IMR-90 (cell line): ENCODE data around the gene UBASH3B. TPM values are rescaled to one million over a fixed set of nuclear protein-coding genes. Genes with fewer than 3 reads are reported as not detected.

Experiments
- ATAC-seq: fragments of 200-7000 bp; cut with Tn5 transposase; 2 replicates; pipeline ENCODE4 v1.9.1; 2020; ENCODE audit warnings: low read depth, mild to moderate bottlenecking, moderate library complexity
- BruUV-seq: library from RNA; stranded (reverse); fragments of 400-500 nt; replicated peaks from 2 replicates; lab custom pipeline; 2021; lab: Mats Ljungman, UMichigan
- CTCF ChIA-PET: fragments of 300-600 bp; formaldehyde crosslinking; extraction: SDS; loops from one replicate; lab custom pipeline; 2021; ENCODE audit warnings: antibody characterized with exemption; lab: Yijun Ruan, JAX
- POLR2A ChIA-PET: fragments of 300-600 bp; sonication (Branson Sonifier 250); formaldehyde crosslinking; loops from one replicate; lab custom pipeline; 2022; ENCODE audit warnings: antibody characterized with exemption; ENCODE audit not compliant: unreplicated experiment; lab: Charles Lee
- DNase-seq: peaks from one replicate; pipeline ENCODE4 v3.0.0; 2013
- H2AFZ ChIP-seq: replicated peaks from 2 replicates; pipeline ENCODE3; 2013; ENCODE audit warnings: low read length, mild to moderate bottlenecking; ENCODE audit not compliant: poor library complexity
- H2AK5ac ChIP-seq: 2 replicates; pipeline ENCODE4 v1.6.1; 2013; ENCODE audit warnings: low read depth, low read length, inconsistent platforms
- H2AK9ac ChIP-seq: replicated peaks from 2 replicates; pipeline ENCODE3; 2013; ENCODE audit warnings: mild to moderate bottlenecking, low read depth, low read length, moderate library complexity; ENCODE audit not compliant: poor library complexity
- H2BK120ac ChIP-seq: 2 replicates; pipeline ENCODE4 v1.6.1; 2013; ENCODE audit warnings: low read depth, low read length, inconsistent platforms
- H2BK15ac ChIP-seq: 3 replicates; pipeline ENCODE4 v1.6.1; 2013; ENCODE audit warnings: low read depth, low read length, inconsistent platforms
- H2BK20ac ChIP-seq: 2 replicates; pipeline ENCODE4 v1.6.1; 2013; ENCODE audit warnings: low read depth, mild to moderate bottlenecking, inconsistent platforms, low read length, moderate library complexity
- H2BK5ac ChIP-seq: 2 replicates; pipeline ENCODE4 v1.6.1; 2013; ENCODE audit warnings: mild to moderate bottlenecking, low read depth, low read length, inconsistent platforms; ENCODE audit not compliant: poor library complexity, severe bottlenecking
- H3K14ac ChIP-seq: replicated peaks from 2 replicates; pipeline ENCODE4 v1.6.1; 2013; ENCODE audit warnings: low read depth, low read length, inconsistent platforms
- H3K18ac ChIP-seq: 2 replicates; pipeline ENCODE4 v1.6.1; 2013; ENCODE audit warnings: low read depth, low read length, control low read depth
- H3K23ac ChIP-seq: 2 replicates; pipeline ENCODE4 v1.6.1; 2013; ENCODE audit warnings: low read depth, low read length, inconsistent platforms
- H3K27ac ChIP-seq: 2 replicates; pipeline ENCODE4 v1.5.1; 2013; ENCODE audit warnings: mild to moderate bottlenecking, control low read depth, low read length; ENCODE audit not compliant: insufficient read depth
- H3K27me3 ChIP-seq: 2 replicates; pipeline ENCODE4 v1.6.1; 2013; ENCODE audit warnings: low read length; ENCODE audit not compliant: control insufficient read depth, insufficient read depth
- H3K36me3 ChIP-seq: 2 replicates; pipeline ENCODE4 v1.6.1; 2013; ENCODE audit warnings: low read length, mixed read lengths; ENCODE audit not compliant: control insufficient read depth, insufficient read depth
- H3K4ac ChIP-seq: 2 replicates; pipeline ENCODE4 v1.6.1; 2013; ENCODE audit warnings: low read depth, low read length, inconsistent platforms
- H3K4me1 ChIP-seq: 2 replicates; pipeline ENCODE4 v1.6.1; 2013; ENCODE audit warnings: low read length, mixed read lengths; ENCODE audit not compliant: control insufficient read depth, insufficient read depth
- H3K4me2 ChIP-seq: 2 replicates; pipeline ENCODE4 v1.6.1; 2013; ENCODE audit warnings: low read depth, mild to moderate bottlenecking, control low read depth, low read length, moderate library complexity
- H3K4me3 ChIP-seq: 2 replicates; pipeline ENCODE4 v1.5.1; 2013; ENCODE audit warnings: low read depth, mild to moderate bottlenecking, control low read depth, low read length, moderate library complexity; ENCODE audit not compliant: insufficient read depth
- H3K56ac ChIP-seq: 2 replicates; pipeline ENCODE4 v1.6.1; 2013; ENCODE audit warnings: low read length, inconsistent platforms; ENCODE audit not compliant: insufficient read depth; ENCODE audit errors: extremely low read depth
- H3K79me1 ChIP-seq, 2 experiments: 2 replicates each; pipeline ENCODE4 v1.6.1; 2013; ENCODE audit warnings: low read length in 2 of 2, inconsistent platforms in 1 of 2, low read depth in 1 of 2
- H3K9ac ChIP-seq: 2 replicates; pipeline ENCODE4 v1.6.1; 2013; ENCODE audit warnings: low read depth, low read length, control low read depth
- H3K9me1 ChIP-seq: 2 replicates; pipeline ENCODE4 v1.6.1; 2013; ENCODE audit warnings: low read length, inconsistent platforms; ENCODE audit not compliant: insufficient read depth
- H3K9me3 ChIP-seq: 2 replicates; pipeline ENCODE4 v1.6.1; 2013; ENCODE audit warnings: low read length; ENCODE audit not compliant: control insufficient read depth, insufficient read depth
- H4K20me1 ChIP-seq: 2 replicates; pipeline ENCODE4 v1.6.1; 2013; ENCODE audit warnings: low read length, inconsistent platforms; ENCODE audit not compliant: insufficient read depth
- H4K5ac ChIP-seq: 2 replicates; pipeline ENCODE4 v1.6.1; 2013; ENCODE audit warnings: mild to moderate bottlenecking, low read depth, low read length, control low read depth
- H4K8ac ChIP-seq, 2 experiments: 2 replicates each; pipeline ENCODE4 v1.6.1; 2013; ENCODE audit warnings: low read depth in 2 of 2, low read length in 2 of 2, control low read depth in 1 of 2, inconsistent platforms in 1 of 2
- H4K91ac ChIP-seq: 2 replicates; pipeline ENCODE4 v1.6.1; 2013; ENCODE audit warnings: low read depth, low read length, inconsistent platforms; ENCODE audit not compliant: insufficient read depth
- CEBPB ChIP-seq: IDR thresholded peaks from 2 replicates; pipeline ENCODE4 v1.6.1; 2012; ENCODE audit warnings: low read depth, low read length, improper control_type of control experiment
- CHD1 ChIP-seq: IDR thresholded peaks from 2 replicates; pipeline ENCODE4 v1.6.1; 2012; ENCODE audit warnings: low read depth, low read length, improper control_type of control experiment
- FOS ChIP-seq: fragments of 150-350 bp; IDR thresholded peaks from 2 replicates; pipeline ENCODE4 v1.6.1; 2016; ENCODE audit warnings: low read depth, low read length
- MAFK ChIP-seq: IDR thresholded peaks from 2 replicates; pipeline ENCODE4 v1.6.1; 2012; ENCODE audit warnings: low read depth, low read length, improper control_type of control experiment
- MAZ ChIP-seq: IDR thresholded peaks from 2 replicates; pipeline ENCODE4 v1.6.1; 2012; ENCODE audit warnings: low read depth, mild to moderate bottlenecking, low read length, improper control_type of control experiment, moderate library complexity, borderline replicate concordance
- MXI1 ChIP-seq: IDR thresholded peaks from 2 replicates; pipeline ENCODE4 v1.6.1; 2012; ENCODE audit warnings: low read depth, mild to moderate bottlenecking, low read length, moderate library complexity, borderline replicate concordance
- NFE2L2 ChIP-seq: fragments of 150-350 bp; IDR thresholded peaks from 2 replicates; pipeline ENCODE4 v1.6.1; 2016; ENCODE audit warnings: low read depth, mild to moderate bottlenecking, low read length
- POLR2A ChIP-seq: IDR thresholded peaks from 2 replicates; pipeline ENCODE4 v1.6.1; 2012; ENCODE audit warnings: mild to moderate bottlenecking, low read depth, low read length
- RAD21 ChIP-seq: IDR thresholded peaks from 2 replicates; pipeline ENCODE4 v1.6.1; 2012; ENCODE audit warnings: low read length, improper control_type of control experiment
- RCOR1 ChIP-seq: IDR thresholded peaks from 2 replicates; pipeline ENCODE4 v1.6.1; 2012; ENCODE audit warnings: mild to moderate bottlenecking, low read length, improper control_type of control experiment; ENCODE audit not compliant: insufficient replicate concordance
- RFX5 ChIP-seq: IDR thresholded peaks from 2 replicates; pipeline ENCODE4 v1.8.0; 2012; ENCODE audit warnings: low read depth, mild to moderate bottlenecking, low read length, moderate library complexity
- SMC3 ChIP-seq: fragments of 150-350 bp; IDR thresholded peaks from 2 replicates; pipeline ENCODE4 v1.6.1; 2016; ENCODE audit warnings: low read depth, mild to moderate bottlenecking, antibody characterized with exemption, low read length, moderate library complexity
- WGBS, 2 experiments: methylation state at CpG; one replicate each; pipeline versions ENCODE4 v1.1.5 to v1.1.7; 2013; ENCODE audit warnings: missing lambda C conversion rate in 2 of 2; ENCODE audit not compliant: insufficient read length in 1 of 2; ENCODE audit errors: extremely low coverage in 2 of 2; 5-methylcytosine and 5-hydroxymethylcytosine counted together
- dilution Hi-C: fragments of 300-500 bp; cut with HindIII; formaldehyde crosslinking; loops from one replicate; pipeline ENCODE4 v1.14.3; 2018; ENCODE audit warnings: low sequenced_read_pairs; ENCODE audit not compliant: unreplicated experiment
- in situ Hi-C: fragments of 300-500 bp; cut with MboI; formaldehyde crosslinking; loops from 3 replicates; pipeline ENCODE4 v1.14.3; 2019; ENCODE audit warnings: low sequenced_read_pairs, inconsistent platforms, mixed read lengths
- intact Hi-C: fragments of 100-400 bp; cut with micrococcal nuclease; formaldehyde crosslinking; loops from 2 replicates; pipeline ENCODE4 v1.10.0; 2022
- polyA plus RNA-seq, 3 experiments: library from polyadenylated mRNA; depleted of rRNA; stranded (reverse); fragments of >200 nt; gene quantifications; 2 replicates each; pipeline ENCODE4 v1.2.3, GENCODE V29; 2012; ENCODE audit warnings: low replicate concordance in 1 of 3
- total RNA-seq: library from RNA; depleted of rRNA; stranded (reverse); fragments of >200 nt; gene quantifications from 2 replicates; pipeline ENCODE4 v1.2.3, GENCODE V29; 2012
- TF ChIP-seq, protein P1 (sequence below): fragments of 150-350 bp; IDR thresholded peaks from 2 replicates; pipeline ENCODE4 v1.6.1; 2016; ENCODE audit warnings: low read depth, mild to moderate bottlenecking, low read length, moderate library complexity, borderline replicate concordance

UBASH3B gene
- total and polyA plus RNA-seq, 2 of the 4 experiments (the other 2 are of a cell fraction): 27.2 to 48.0 TPM

DNA sequence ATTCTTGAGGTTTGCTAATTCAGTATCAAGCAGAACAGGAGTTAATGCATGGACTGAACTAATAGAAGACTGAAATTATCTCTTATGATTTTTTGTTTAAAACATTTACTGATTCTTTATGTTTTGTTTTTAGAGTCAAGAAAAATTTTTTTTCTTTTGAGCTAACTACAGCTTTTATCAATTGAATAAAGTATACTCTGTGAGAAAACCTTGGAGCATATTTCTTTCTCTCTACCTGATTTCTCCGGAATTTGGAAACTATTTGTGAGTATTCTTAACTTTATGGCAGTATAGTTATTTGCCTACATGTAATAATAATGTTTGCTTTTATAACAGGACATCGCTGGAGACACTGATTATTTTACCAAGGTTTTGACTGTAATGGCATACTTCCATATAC is 164.6 kb downstream of the UBASH3B start:
- no peaks in the 10 kb centered on the region for H3K36me3 ChIP-seq
- no peak overlapping the region for H4K8ac ChIP-seq
- H4K5ac ChIP-seq: no peak overlapping the region
- intact Hi-C loops (no loop called here), in situ Hi-C loops (no loop called here), dilution Hi-C loops (no loop called here)
- H3K18ac ChIP-seq: no peak overlapping the region
- H4K20me1 ChIP-seq: no peaks in the 10 kb centered on the region
- no peak overlapping the region for H2AK9ac ChIP-seq
- H3K9me3 ChIP-seq: peaks cover 4% of the 10 kb centered on the region
- ATAC-seq: no peak
- H3K79me1 ChIP-seq: no peaks in the 10 kb centered on the region
- H2BK20ac ChIP-seq: no peak overlapping the region
- no peak overlapping the region for H3K27ac ChIP-seq
- H3K56ac ChIP-seq: no peak overlapping the region
- no peak overlapping the region for H3K23ac ChIP-seq
- BruUV-seq: no TSS peak
- POLR2A ChIA-PET: no interaction called here
- CTCF ChIA-PET: no interaction called here
- H3K4me2 ChIP-seq: no peak overlapping the region
- WGBS, 2 experiments: no CpG with 5 or more reads among the region's 2 CpGs
- H2BK5ac ChIP-seq: no peak overlapping the region
- no peak overlapping the region for H3K9ac ChIP-seq
- H3K9me1 ChIP-seq: no peaks in the 10 kb centered on the region
- no peak for TF ChIP-seq MAFK
- no peak for TF ChIP-seq SMC3
- no peak for TF ChIP-seq MAZ
- no peak for TF ChIP-seq CHD1
- no peak for TF ChIP-seq POLR2A
- TF ChIP-seq CEBPB: no peak
- TF ChIP-seq, protein P1, sequence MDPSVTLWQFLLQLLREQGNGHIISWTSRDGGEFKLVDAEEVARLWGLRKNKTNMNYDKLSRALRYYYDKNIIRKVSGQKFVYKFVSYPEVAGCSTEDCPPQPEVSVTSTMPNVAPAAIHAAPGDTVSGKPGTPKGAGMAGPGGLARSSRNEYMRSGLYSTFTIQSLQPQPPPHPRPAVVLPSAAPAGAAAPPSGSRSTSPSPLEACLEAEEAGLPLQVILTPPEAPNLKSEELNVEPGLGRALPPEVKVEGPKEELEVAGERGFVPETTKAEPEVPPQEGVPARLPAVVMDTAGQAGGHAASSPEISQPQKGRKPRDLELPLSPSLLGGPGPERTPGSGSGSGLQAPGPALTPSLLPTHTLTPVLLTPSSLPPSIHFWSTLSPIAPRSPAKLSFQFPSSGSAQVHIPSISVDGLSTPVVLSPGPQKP: no peak
- TF ChIP-seq NFE2L2: no peak
- TF ChIP-seq FOS: no peak
- no peak for TF ChIP-seq RCOR1
- no peak for TF ChIP-seq RAD21
- TF ChIP-seq RFX5: no peak
- TF ChIP-seq MXI1: no peak
- H3K4me1 ChIP-seq: no peaks in the 10 kb centered on the region
- H3K14ac ChIP-seq: no peak overlapping the region
- H2BK120ac ChIP-seq: no peak overlapping the region
- no peaks in the 10 kb centered on the region for H3K27me3 ChIP-seq
- H3K4me3 ChIP-seq: no peak overlapping the region
- no peak overlapping the region for H3K4ac ChIP-seq
- H2AFZ ChIP-seq: no peak overlapping the region
- H2AK5ac ChIP-seq: no peak overlapping the region
- no peak overlapping the region for H2BK15ac ChIP-seq
- no peak overlapping the region for H4K91ac ChIP-seq
- no peak for DNase-seq
